SK-N-MC (cell line): Measurements from ENCODE around the gene ZDHHC14.

ENCODE experiments used
- EZH2 ChIP-seq: fragments of 200-600 bp; sonication (generic); IDR thresholded peaks from one replicate; pipeline ENCODE4 v1.6.1; 2017; ENCODE audit warnings: antibody characterized with exemption
- FOXP2 ChIP-seq: optimal IDR thresholded peaks from 2 replicates; pipeline ENCODE3; 2011; ENCODE audit warnings: mild to moderate bottlenecking, moderate library complexity; ENCODE audit not compliant: insufficient read depth; ENCODE audit errors: extremely low read length, control extremely low read depth
- POLR2AphosphoS5 ChIP-seq: IDR thresholded peaks from 2 replicates; pipeline ENCODE4 v1.6.1; 2012; ENCODE audit warnings: mild to moderate bottlenecking, low read depth, low read length, borderline replicate concordance

GRCh38 chr6:157655139-157655538 lies 274.1 kb downstream of the ZDHHC14 start:
- TF ChIP-seq POLR2AphosphoS5 (no peak), EZH2 (no peak), FOXP2 (no peak)
